ENCODE measurements around the gene SHC4.

- TF ChIP-seq POLR2AphosphoS5 (IDR thresholded peaks at IDR 0.05) = no peak
- no peak for TF ChIP-seq POLR2A (IDR thresholded peaks at IDR 0.05)
- no peak for TF ChIP-seq CTCF (IDR thresholded peaks at IDR 0.05)
Measured at GRCh38 chr15:48984811-48985352, 21.2 kb upstream of the SHC4 start.
